SK-N-SH (cell line): ENCODE results near the gene RBMS3. TPM values are rescaled to one million over a fixed set of nuclear protein-coding genes. Genes with fewer than 3 reads are reported as not detected.

Source experiments
- CTCF ChIA-PET: fragments of 300-600, 350-600 bp; formaldehyde crosslinking; extraction: SDS; loops from one replicate; lab custom pipeline; 2021; lab: Yijun Ruan, JAX
- POLR2A ChIA-PET: fragments of 350-600 bp; sonication (Branson Sonifier 250); formaldehyde crosslinking; extraction: SDS; loops from one replicate; lab custom pipeline; 2020; ENCODE audit warnings: antibody characterized with exemption, inconsistent platforms; lab: Yijun Ruan, JAX
- DNase-seq: peaks from one replicate; pipeline ENCODE4 v3.0.0; 2012
- H2AFZ ChIP-seq: fragments of 200-600 bp; sonication (generic); 2 replicates; pipeline ENCODE4 v1.8.1; 2016; ENCODE audit warnings: antibody characterized with exemption, mild to moderate bottlenecking, low read depth
- H3F3A ChIP-seq: fragments of 200-600 bp; sonication (generic); replicated peaks from 2 replicates; pipeline ENCODE3; 2016; ENCODE audit warnings: antibody characterized with exemption, mild to moderate bottlenecking; ENCODE audit not compliant: insufficient read depth
- H3K27ac ChIP-seq, 2 experiments: fragments of 200-500 bp in 1 of 2; fragments of 200-600 bp in 1 of 2; sonication (Bioruptor generic) in 1 of 2; sonication (generic), shearing (Covaris generic) in 1 of 2; 2 replicates each; pipeline versions ENCODE4 v1.5.1 to v1.6.1; 2014 to 2016; ENCODE audit warnings: low read depth in 2 of 2, inconsistent platforms in 1 of 2, low read length in 1 of 2, mild to moderate bottlenecking in 1 of 2, mixed read lengths in 1 of 2
- H3K27me3 ChIP-seq: fragments of 200-600 bp; sonication (generic), shearing (Covaris generic); 2 replicates; pipeline ENCODE4 v1.6.1; 2016; ENCODE audit warnings: mixed run types; ENCODE audit not compliant: insufficient read depth
- H3K36me3 ChIP-seq, 2 experiments: fragments of 200-500 bp in 1 of 2; fragments of 200-600 bp in 1 of 2; sonication (Bioruptor generic) in 1 of 2; sonication (generic) in 1 of 2; replicated peaks in 1 of 2; 2 replicates each; pipeline versions ENCODE3 to v1.5.1; 2014 to 2016; ENCODE audit warnings: low read length in 1 of 2, mild to moderate bottlenecking in 1 of 2; ENCODE audit not compliant: insufficient read depth in 2 of 2, control insufficient read depth in 1 of 2
- H3K4me1 ChIP-seq, 2 experiments: fragments of 200-500 bp in 1 of 2; fragments of 200-600 bp in 1 of 2; sonication (Bioruptor generic) in 1 of 2; sonication (generic), shearing (Covaris generic) in 1 of 2; 2 replicates each; pipeline versions ENCODE4 v1.5.1 to v1.6.1; 2014 to 2016; ENCODE audit warnings: low read depth in 1 of 2, low read length in 1 of 2, mixed run types in 1 of 2; ENCODE audit not compliant: insufficient read depth in 2 of 2, control insufficient read depth in 1 of 2
- H3K4me2 ChIP-seq: fragments of 200-600 bp; sonication (generic), shearing (Covaris generic); 2 replicates; pipeline ENCODE4 v1.6.1; 2017; ENCODE audit warnings: mixed run types
- H3K4me3 ChIP-seq, 2 experiments: fragments of 200-500 bp in 1 of 2; fragments of 200-600 bp in 1 of 2; sonication (Bioruptor generic) in 1 of 2; sonication (generic), shearing (Covaris generic) in 1 of 2; 2 replicates each; pipeline versions ENCODE4 v1.5.1 to v1.8.1; 2014 to 2016; ENCODE audit warnings: low read depth in 2 of 2, inconsistent platforms in 1 of 2, low read length in 1 of 2, mild to moderate bottlenecking in 1 of 2, mixed read lengths in 1 of 2, moderate library complexity in 1 of 2
- H3K79me2 ChIP-seq: fragments of 200-600 bp; sonication (generic); 2 replicates; pipeline ENCODE4 v1.8.1; 2017; ENCODE audit warnings: mild to moderate bottlenecking; ENCODE audit not compliant: insufficient read depth
- H3K9ac ChIP-seq: fragments of 200-600 bp; sonication (generic); 2 replicates; pipeline ENCODE4 v1.6.1; 2017; ENCODE audit warnings: mixed run types
- H3K9me2 ChIP-seq: fragments of 200-600 bp; sonication (generic); 2 replicates; pipeline ENCODE4 v1.6.1; 2017; ENCODE audit warnings: mixed run types
- H3K9me3 ChIP-seq: fragments of 200-600 bp; sonication (generic); 2 replicates; pipeline ENCODE4 v1.6.1; 2017; ENCODE audit warnings: mixed run types, mild to moderate bottlenecking, moderate library complexity
- H4K20me1 ChIP-seq: fragments of 200-600 bp; sonication (generic); 2 replicates; pipeline ENCODE4 v1.6.1; 2017; ENCODE audit warnings: mild to moderate bottlenecking, mixed run types; ENCODE audit not compliant: insufficient read depth
- EP300 ChIP-seq, 2 experiments: IDR thresholded peaks; 2 replicates each; pipeline versions ENCODE4 v1.4.0 to v1.6.1; 2012; ENCODE audit warnings: borderline replicate concordance in 1 of 2, low read depth in 1 of 2, low read length in 1 of 2
- EZH2phosphoT487 ChIP-seq: fragments of 200-600 bp; sonication (generic); IDR thresholded peaks from 2 replicates; pipeline ENCODE4 v1.6.1; 2017; ENCODE audit warnings: low read depth, mixed run types, mild to moderate bottlenecking, antibody characterized with exemption, moderate library complexity, borderline replicate concordance
- FOSL2 ChIP-seq: IDR thresholded peaks from 2 replicates; pipeline ENCODE4 v1.4.0; 2012; ENCODE audit warnings: low read depth, mild to moderate bottlenecking, moderate library complexity, borderline replicate concordance
- FOXJ3 ChIP-seq: sonication (generic); formaldehyde crosslinking; IDR thresholded peaks from 2 replicates; pipeline ENCODE4 v1.5.1; 2020; ENCODE audit warnings: mild to moderate bottlenecking, missing genetic modification reagents
- FOXM1 ChIP-seq: IDR thresholded peaks from 2 replicates; pipeline ENCODE4 v1.4.0; 2012; ENCODE audit warnings: low read depth, mild to moderate bottlenecking
- JUND ChIP-seq: IDR thresholded peaks from 2 replicates; pipeline ENCODE4 v1.4.0; 2012
- MEF2A ChIP-seq: IDR thresholded peaks from 2 replicates; pipeline ENCODE4 v1.4.0; 2012; ENCODE audit warnings: low read depth, borderline replicate concordance
- NFIC ChIP-seq: IDR thresholded peaks from 2 replicates; pipeline ENCODE4 v1.4.0; 2012; ENCODE audit warnings: borderline replicate concordance
- POLR2AphosphoS5 ChIP-seq: IDR thresholded peaks from 2 replicates; pipeline ENCODE4 v1.6.1; 2012; ENCODE audit warnings: low read depth, low read length
- RXRA ChIP-seq: IDR thresholded peaks from 2 replicates; pipeline ENCODE4 v1.4.0; 2012; ENCODE audit warnings: low read depth, mild to moderate bottlenecking, borderline replicate concordance
- SIN3A ChIP-seq: IDR thresholded peaks from 2 replicates; pipeline ENCODE4 v1.6.1; 2012; ENCODE audit warnings: low read depth, mild to moderate bottlenecking, low read length, moderate library complexity, borderline replicate concordance
- SMC3 ChIP-seq: IDR thresholded peaks from 2 replicates; pipeline ENCODE4 v1.6.1; 2012; ENCODE audit warnings: low read depth, low read length, improper control_type of control experiment
- TAF1 ChIP-seq: IDR thresholded peaks from 2 replicates; pipeline ENCODE4 v1.6.1; 2012; ENCODE audit warnings: low read depth, mild to moderate bottlenecking, low read length, moderate library complexity, borderline replicate concordance
- TCF12 ChIP-seq: IDR thresholded peaks from 2 replicates; pipeline ENCODE4 v1.4.0; 2012
- TEAD4 ChIP-seq: IDR thresholded peaks from 2 replicates; pipeline ENCODE4 v1.4.0; 2012; ENCODE audit warnings: mild to moderate bottlenecking, borderline replicate concordance; ENCODE audit not compliant: insufficient read depth
- YY1 ChIP-seq: IDR thresholded peaks from 2 replicates; pipeline ENCODE4 v1.4.0; 2012; ENCODE audit warnings: low read depth, mild to moderate bottlenecking
- WGBS: methylation state at CpG from one replicate; pipeline ENCODE4 v1.1.6; 2017; ENCODE audit warnings: low lambda C conversion rate; 5-methylcytosine and 5-hydroxymethylcytosine counted together
- polyA plus RNA-seq, 3 experiments: library from polyadenylated mRNA; depleted of rRNA; stranded (reverse); fragments of >200 nt; gene quantifications; 2 replicates each; pipeline ENCODE4 v1.2.3, GENCODE V29; 2012
- TF ChIP-seq, protein P1 (sequence below): IDR thresholded peaks from 2 replicates; pipeline ENCODE4 v1.4.0; 2012; ENCODE audit warnings: low read depth, borderline replicate concordance
- TF ChIP-seq, protein P2 (sequence below): IDR thresholded peaks from 2 replicates; pipeline ENCODE4 v1.6.1; 2012; ENCODE audit warnings: mild to moderate bottlenecking, low read depth, low read length, moderate library complexity
- TF ChIP-seq, protein P3 (sequence below): fragments of 200-600 bp; sonication (generic); IDR thresholded peaks from 2 replicates; pipeline ENCODE4 v1.6.1; 2017; ENCODE audit warnings: antibody characterized with exemption, mild to moderate bottlenecking, moderate library complexity
- TF ChIP-seq, protein P4 (sequence below): IDR thresholded peaks from 2 replicates; pipeline ENCODE4 v1.4.0; 2012; ENCODE audit warnings: low read depth

RBMS3 gene
- polyA plus RNA-seq, 1 of the 3 experiments (the other 2 are of a cell fraction), result 8.2 TPM

DNA sequence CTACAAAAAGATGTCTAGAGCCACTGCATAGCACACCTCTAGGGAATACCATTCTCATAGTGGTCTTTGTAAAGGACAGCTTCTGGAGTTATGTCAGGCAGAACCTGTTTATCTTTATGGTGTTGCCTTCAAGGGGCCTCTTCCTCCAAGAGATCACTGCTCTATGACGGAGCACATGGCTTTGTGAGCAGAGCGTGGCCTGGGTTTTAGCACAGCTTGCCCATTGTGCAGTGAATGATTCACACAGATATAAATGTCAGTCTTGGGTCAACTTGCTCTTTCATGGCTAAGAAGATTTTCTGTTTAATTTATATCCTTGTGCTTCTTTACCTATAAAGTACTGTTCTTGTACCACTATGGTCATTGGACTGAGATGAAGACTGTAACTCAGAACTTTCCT is 41.5 kb upstream of the RBMS3 start:
- no peak for DNase-seq
- CTCF ChIA-PET, result no interaction called here
- H2AFZ ChIP-seq, result no peak overlapping the region

GRCh38 chr3:29240248-29240647 is 40.6 kb upstream of the RBMS3 start:
- Histone ChIP-seq H3K9me2 (no peaks in the 10 kb centered on the region), H3K36me3 (no peaks in the 10 kb centered on the region), H3K4me2 (no peak overlapping the region), H3K4me3 (no peak overlapping the region), H4K20me1 (no peaks in the 10 kb centered on the region), H3K27ac (peak overlapping the region; percentile 45 to 60; a peak in 3 of 4 replicates), H3K27me3 (no peaks in the 10 kb centered on the region), H3K79me2 (no peaks in the 10 kb centered on the region), H3K9ac (no peak overlapping the region), H2AFZ (no peak overlapping the region), H3K9me3 (no peaks in the 10 kb centered on the region), H3K4me1 (peaks cover 0 to 12% of the 10 kb centered on the region in 2 experiments; a peak in 2 of 4 replicates), H3F3A (peaks cover 7% of the 10 kb centered on the region)
- ChIA-PET POLR2A (no interaction called here), CTCF (no interaction called here)
- no peak for DNase-seq
- TF ChIP-seq FOXM1, result no peak
- TF ChIP-seq TEAD4, result 0 out of 2 replicates have a peak, but pooled peaks have one; percentile 19
- TF ChIP-seq, protein P1, sequence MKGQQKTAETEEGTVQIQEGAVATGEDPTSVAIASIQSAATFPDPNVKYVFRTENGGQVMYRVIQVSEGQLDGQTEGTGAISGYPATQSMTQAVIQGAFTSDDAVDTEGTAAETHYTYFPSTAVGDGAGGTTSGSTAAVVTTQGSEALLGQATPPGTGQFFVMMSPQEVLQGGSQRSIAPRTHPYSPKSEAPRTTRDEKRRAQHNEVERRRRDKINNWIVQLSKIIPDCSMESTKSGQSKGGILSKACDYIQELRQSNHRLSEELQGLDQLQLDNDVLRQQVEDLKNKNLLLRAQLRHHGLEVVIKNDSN, result no peak
- TF ChIP-seq, protein P2, sequence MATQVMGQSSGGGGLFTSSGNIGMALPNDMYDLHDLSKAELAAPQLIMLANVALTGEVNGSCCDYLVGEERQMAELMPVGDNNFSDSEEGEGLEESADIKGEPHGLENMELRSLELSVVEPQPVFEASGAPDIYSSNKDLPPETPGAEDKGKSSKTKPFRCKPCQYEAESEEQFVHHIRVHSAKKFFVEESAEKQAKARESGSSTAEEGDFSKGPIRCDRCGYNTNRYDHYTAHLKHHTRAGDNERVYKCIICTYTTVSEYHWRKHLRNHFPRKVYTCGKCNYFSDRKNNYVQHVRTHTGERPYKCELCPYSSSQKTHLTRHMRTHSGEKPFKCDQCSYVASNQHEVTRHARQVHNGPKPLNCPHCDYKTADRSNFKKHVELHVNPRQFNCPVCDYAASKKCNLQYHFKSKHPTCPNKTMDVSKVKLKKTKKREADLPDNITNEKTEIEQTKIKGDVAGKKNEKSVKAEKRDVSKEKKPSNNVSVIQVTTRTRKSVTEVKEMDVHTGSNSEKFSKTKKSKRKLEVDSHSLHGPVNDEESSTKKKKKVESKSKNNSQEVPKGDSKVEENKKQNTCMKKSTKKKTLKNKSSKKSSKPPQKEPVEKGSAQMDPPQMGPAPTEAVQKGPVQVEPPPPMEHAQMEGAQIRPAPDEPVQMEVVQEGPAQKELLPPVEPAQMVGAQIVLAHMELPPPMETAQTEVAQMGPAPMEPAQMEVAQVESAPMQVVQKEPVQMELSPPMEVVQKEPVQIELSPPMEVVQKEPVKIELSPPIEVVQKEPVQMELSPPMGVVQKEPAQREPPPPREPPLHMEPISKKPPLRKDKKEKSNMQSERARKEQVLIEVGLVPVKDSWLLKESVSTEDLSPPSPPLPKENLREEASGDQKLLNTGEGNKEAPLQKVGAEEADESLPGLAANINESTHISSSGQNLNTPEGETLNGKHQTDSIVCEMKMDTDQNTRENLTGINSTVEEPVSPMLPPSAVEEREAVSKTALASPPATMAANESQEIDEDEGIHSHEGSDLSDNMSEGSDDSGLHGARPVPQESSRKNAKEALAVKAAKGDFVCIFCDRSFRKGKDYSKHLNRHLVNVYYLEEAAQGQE, result no peak
- TF ChIP-seq JUND, result peak; percentile 61
- TF ChIP-seq RXRA, result no peak
- TF ChIP-seq SMC3, result no peak
- no peak for TF ChIP-seq NFIC
- TF ChIP-seq, protein P3, sequence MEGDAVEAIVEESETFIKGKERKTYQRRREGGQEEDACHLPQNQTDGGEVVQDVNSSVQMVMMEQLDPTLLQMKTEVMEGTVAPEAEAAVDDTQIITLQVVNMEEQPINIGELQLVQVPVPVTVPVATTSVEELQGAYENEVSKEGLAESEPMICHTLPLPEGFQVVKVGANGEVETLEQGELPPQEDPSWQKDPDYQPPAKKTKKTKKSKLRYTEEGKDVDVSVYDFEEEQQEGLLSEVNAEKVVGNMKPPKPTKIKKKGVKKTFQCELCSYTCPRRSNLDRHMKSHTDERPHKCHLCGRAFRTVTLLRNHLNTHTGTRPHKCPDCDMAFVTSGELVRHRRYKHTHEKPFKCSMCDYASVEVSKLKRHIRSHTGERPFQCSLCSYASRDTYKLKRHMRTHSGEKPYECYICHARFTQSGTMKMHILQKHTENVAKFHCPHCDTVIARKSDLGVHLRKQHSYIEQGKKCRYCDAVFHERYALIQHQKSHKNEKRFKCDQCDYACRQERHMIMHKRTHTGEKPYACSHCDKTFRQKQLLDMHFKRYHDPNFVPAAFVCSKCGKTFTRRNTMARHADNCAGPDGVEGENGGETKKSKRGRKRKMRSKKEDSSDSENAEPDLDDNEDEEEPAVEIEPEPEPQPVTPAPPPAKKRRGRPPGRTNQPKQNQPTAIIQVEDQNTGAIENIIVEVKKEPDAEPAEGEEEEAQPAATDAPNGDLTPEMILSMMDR, result no peak
- peak in 1 of 2 experiments; percentile 21; a peak in 1 of 4 replicates for TF ChIP-seq EP300 (IDR thresholded peaks at IDR 0.05; ENCODE audit: borderline replicate concordance in 1 of 2, low read depth in 1 of 2, low read length in 1 of 2)
- no peak for TF ChIP-seq SIN3A
- peak; percentile 54; the same call in 1 of the 2 replicates for TF ChIP-seq TCF12
- TF ChIP-seq POLR2AphosphoS5, result no peak
- peak; percentile 51; the same call in 1 of the 2 replicates for TF ChIP-seq FOSL2
- TF ChIP-seq FOXJ3 (CRISPR knock-in tag), result no peak
- TF ChIP-seq, protein P4, sequence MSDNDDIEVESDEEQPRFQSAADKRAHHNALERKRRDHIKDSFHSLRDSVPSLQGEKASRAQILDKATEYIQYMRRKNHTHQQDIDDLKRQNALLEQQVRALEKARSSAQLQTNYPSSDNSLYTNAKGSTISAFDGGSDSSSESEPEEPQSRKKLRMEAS, result no peak
- TF ChIP-seq EZH2phosphoT487, result no peak
- no peak for TF ChIP-seq TAF1

More for the DNA sequence above, 41.5 kb upstream of the RBMS3 start:
- Histone ChIP-seq H3K79me2 (no peaks in the 10 kb centered on the region), H3K9ac (no peak overlapping the region), H3K9me3 (no peaks in the 10 kb centered on the region), H3K27ac (peak overlapping the region in 1 of 2 experiments; percentile 45; a peak in 1 of 4 replicates), H3K4me1 (peaks cover 0 to 12% of the 10 kb centered on the region in 2 experiments; a peak in 2 of 4 replicates), H4K20me1 (no peaks in the 10 kb centered on the region), H3K9me2 (no peaks in the 10 kb centered on the region), H3K4me2 (no peak overlapping the region), H3K27me3 (no peaks in the 10 kb centered on the region), H3K36me3 (no peaks in the 10 kb centered on the region), H3F3A (peaks cover 7% of the 10 kb centered on the region), H3K4me3 (no peak overlapping the region)
- 94% methylated on average over 2 of the region's 2 CpGs for WGBS
- POLR2A ChIA-PET, result no interaction called here
- no peak for TF ChIP-seq JUND
- TF ChIP-seq MEF2A, result no peak
- no peak for TF ChIP-seq SIN3A
- no peak for TF ChIP-seq YY1
- no peak for TF ChIP-seq FOXJ3 (CRISPR knock-in tag)
- TF ChIP-seq, protein P4, result 0 out of 2 replicates have a peak, but pooled peaks have one; percentile 17
